SK-N-SH (cell line): ENCODE results near the gene TSHZ2.

Source experiments
- CHD2 ChIP-seq: fragments of 150-350 bp; IDR thresholded peaks from 2 replicates; pipeline ENCODE4 v1.6.1; 2018; ENCODE audit warnings: low read length; ENCODE audit not compliant: partially characterized antibody
- CTCF ChIP-seq: fragments of 200-600 bp; sonication (generic); IDR thresholded peaks from 2 replicates; pipeline ENCODE4 v1.6.1; 2017; ENCODE audit warnings: antibody characterized with exemption, mild to moderate bottlenecking, moderate library complexity
- FOSL2 ChIP-seq: IDR thresholded peaks from 2 replicates; pipeline ENCODE4 v1.4.0; 2012; ENCODE audit warnings: low read depth, mild to moderate bottlenecking, moderate library complexity, borderline replicate concordance
- FOXM1 ChIP-seq: IDR thresholded peaks from 2 replicates; pipeline ENCODE4 v1.4.0; 2012; ENCODE audit warnings: low read depth, mild to moderate bottlenecking
- GATA2 ChIP-seq: sonication (generic); formaldehyde crosslinking; IDR thresholded peaks from 2 replicates; pipeline ENCODE4 v1.5.0; 2020; ENCODE audit warnings: mild to moderate bottlenecking, missing genetic modification reagents
- RFX5 ChIP-seq: IDR thresholded peaks from 2 replicates; pipeline ENCODE4 v1.6.1; 2012; ENCODE audit warnings: mild to moderate bottlenecking, improper control_type of control experiment, low read length
- SMC3 ChIP-seq: IDR thresholded peaks from 2 replicates; pipeline ENCODE4 v1.6.1; 2012; ENCODE audit warnings: low read depth, low read length, improper control_type of control experiment
- TEAD4 ChIP-seq: IDR thresholded peaks from 2 replicates; pipeline ENCODE4 v1.4.0; 2012; ENCODE audit warnings: mild to moderate bottlenecking, borderline replicate concordance; ENCODE audit not compliant: insufficient read depth

GRCh38 chr20:53161473-53161872 lies 189.3 kb downstream of the TSHZ2 start:
- no peak for TF ChIP-seq CHD2
- no peak for TF ChIP-seq TEAD4
- no peak for TF ChIP-seq CTCF
- TF ChIP-seq FOSL2: no peak
- TF ChIP-seq FOXM1: no peak
- TF ChIP-seq SMC3: no peak
- no peak for TF ChIP-seq GATA2 (CRISPR knock-in tag)
- no peak for TF ChIP-seq RFX5
